SK-N-SH treated with all-trans-retinoic acid at 6 μM for 48 hours (cell line): ENCODE measurements around the gene INAFM1.

Experiments used
- ARNTL ChIP-seq: fragments of 450-650 bp; formaldehyde crosslinking; IDR thresholded peaks from 2 replicates; pipeline ENCODE4 v1.5.0; 2020; ENCODE audit warnings: low read depth, mild to moderate bottlenecking, moderate library complexity, borderline replicate concordance
- PATZ1 ChIP-seq: fragments of 250-450 bp; sonication (Bioruptor Pico); IDR thresholded peaks from 2 replicates; pipeline ENCODE4 v1.8.0; 2020; ENCODE audit warnings: mild to moderate bottlenecking, moderate library complexity, borderline replicate concordance
- POU6F1 ChIP-seq: fragments of 250-450 bp; sonication (Bioruptor Pico); IDR thresholded peaks from 2 replicates; pipeline ENCODE4 v1.8.0; 2021; ENCODE audit warnings: low read depth, mild to moderate bottlenecking, moderate library complexity, borderline replicate concordance
- PPARA ChIP-seq: fragments of 250-450 bp; sonication (Bioruptor Pico); IDR thresholded peaks from 2 replicates; pipeline ENCODE4 v1.5.0; 2020; ENCODE audit warnings: mild to moderate bottlenecking, borderline replicate concordance
- SNAI2 ChIP-seq: fragments of 250-450 bp; sonication (Bioruptor Pico); IDR thresholded peaks from 2 replicates; pipeline ENCODE4 v1.5.0; 2020; ENCODE audit warnings: mild to moderate bottlenecking, moderate library complexity
- TOX ChIP-seq: fragments of 250-450 bp; sonication (Bioruptor Pico); IDR thresholded peaks from 2 replicates; pipeline ENCODE4 v1.8.0; 2021; ENCODE audit warnings: mild to moderate bottlenecking, moderate library complexity, borderline replicate concordance
- ZC3H10 ChIP-seq: fragments of 250-450 bp; sonication (Bioruptor Pico); IDR thresholded peaks from 2 replicates; pipeline ENCODE4 v1.5.1; 2021; ENCODE audit warnings: mild to moderate bottlenecking, moderate library complexity
- ZFP3 ChIP-seq: fragments of 250-450 bp; sonication (Bioruptor Pico); IDR thresholded peaks from 2 replicates; pipeline ENCODE4 v1.5.0; 2020; ENCODE audit warnings: mild to moderate bottlenecking, moderate library complexity

DNA sequence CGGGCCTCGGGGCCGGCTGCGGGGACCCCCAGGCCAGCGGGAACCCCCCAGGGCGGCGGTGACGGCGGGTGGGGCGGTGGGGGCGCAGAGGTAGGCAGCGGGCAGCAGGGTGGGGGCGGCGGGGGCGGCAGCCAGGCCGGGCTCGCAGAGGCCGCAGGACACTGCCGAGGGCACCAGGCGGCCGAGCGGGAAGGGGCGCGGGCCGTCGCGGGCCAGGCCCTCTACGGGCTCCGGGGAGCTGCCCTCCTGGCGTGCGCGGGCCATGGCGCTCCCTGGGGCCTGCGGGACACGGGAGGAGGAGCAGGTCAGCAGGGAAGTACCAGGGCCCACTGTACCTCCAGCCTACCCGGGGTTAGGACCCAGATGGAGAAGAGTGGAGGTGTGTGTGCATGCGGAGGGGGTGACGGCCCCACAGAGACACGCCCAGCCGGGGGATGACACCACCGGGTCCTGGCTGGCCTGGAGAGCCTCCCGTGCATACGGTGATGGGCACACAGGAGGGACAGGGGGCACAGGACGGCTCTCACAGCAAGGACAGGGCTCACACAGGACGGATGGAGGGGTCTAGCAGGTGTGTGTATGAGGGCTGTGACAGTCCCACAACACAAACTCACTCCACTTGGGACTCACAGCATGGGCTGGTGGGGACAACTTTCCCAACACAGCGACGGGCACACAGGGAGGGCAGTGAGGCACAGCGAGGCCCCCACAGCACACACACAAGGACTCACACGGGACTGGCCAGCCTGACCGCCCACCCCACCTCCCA is 46.3 kb upstream of the INAFM1 start:
- TF ChIP-seq POU6F1 (CRISPR knock-in tag) (no peak), TOX (CRISPR knock-in tag) (no peak), ZC3H10 (no peak), PATZ1 (CRISPR knock-in tag) (no peak), ARNTL (no peak), ZFP3 (no peak), PPARA (CRISPR knock-in tag) (no peak), SNAI2 (no peak)
